H9 (cell line): Measurements from ENCODE around the gene PLEKHG7. TPM values are rescaled to one million over a fixed set of nuclear protein-coding genes. Genes with fewer than 3 reads are reported as not detected.

Experiments
- DNase-seq: peaks from one replicate; pipeline ENCODE4 v3.0.0-alpha.2; 2017
- H2AFZ ChIP-seq: one replicate; pipeline ENCODE4 v1.6.1; 2013; ENCODE audit warnings: mild to moderate bottlenecking, low read length, control low read depth, moderate library complexity
- H2AK5ac ChIP-seq: 2 replicates; pipeline ENCODE4 v1.6.1; 2013; ENCODE audit warnings: low read length, control low read depth, mixed read lengths; ENCODE audit not compliant: insufficient read length
- H2BK120ac ChIP-seq: one replicate; pipeline ENCODE4 v1.6.1; 2013; ENCODE audit warnings: low read depth, mild to moderate bottlenecking, low read length, control low read depth, inconsistent platforms; ENCODE audit not compliant: poor library complexity, severe bottlenecking
- H2BK12ac ChIP-seq: 2 replicates; pipeline ENCODE4 v1.6.1; 2013; ENCODE audit warnings: low read length, control low read depth, mixed read lengths, low read depth; ENCODE audit not compliant: insufficient read length
- H2BK15ac ChIP-seq: 2 replicates; pipeline ENCODE4 v1.6.1; 2013; ENCODE audit warnings: low read depth, low read length, control low read depth
- H2BK20ac ChIP-seq: one replicate; pipeline ENCODE4 v1.6.1; 2013; ENCODE audit warnings: low read depth, mild to moderate bottlenecking, low read length, control low read depth, inconsistent platforms; ENCODE audit not compliant: poor library complexity, severe bottlenecking
- H2BK5ac ChIP-seq: 2 replicates; pipeline ENCODE4 v1.6.1; 2013; ENCODE audit warnings: low read length, control low read depth, mixed read lengths; ENCODE audit not compliant: insufficient read length
- H3K14ac ChIP-seq: 2 replicates; pipeline ENCODE4 v1.6.1; 2013; ENCODE audit warnings: low read length, control low read depth; ENCODE audit not compliant: insufficient read depth
- H3K18ac ChIP-seq: 2 replicates; pipeline ENCODE4 v1.6.1; 2013; ENCODE audit warnings: low read depth, mild to moderate bottlenecking, mixed read lengths, low read length, control low read depth; ENCODE audit not compliant: insufficient read length
- H3K23ac ChIP-seq: 2 replicates; pipeline ENCODE4 v1.6.1; 2013; ENCODE audit warnings: low read length, control low read depth, mixed read lengths, low read depth; ENCODE audit not compliant: insufficient read length
- H3K23me2 ChIP-seq: 2 replicates; pipeline ENCODE4 v1.6.1; 2013; ENCODE audit warnings: low read depth, mild to moderate bottlenecking, mixed read lengths, low read length, control low read depth; ENCODE audit not compliant: insufficient read length, poor library complexity, severe bottlenecking
- H3K27ac ChIP-seq: 2 replicates; pipeline ENCODE4 v1.5.1; 2013; ENCODE audit warnings: low read length, control low read depth, mixed read lengths, low read depth; ENCODE audit not compliant: insufficient read length
- H3K27me3 ChIP-seq: 2 replicates; pipeline ENCODE4 v1.6.1; 2013; ENCODE audit warnings: low read length, control low read depth, inconsistent platforms; ENCODE audit not compliant: insufficient read depth
- H3K4ac ChIP-seq: 2 replicates; pipeline ENCODE4 v1.6.1; 2013; ENCODE audit warnings: low read depth, mild to moderate bottlenecking, control low read depth, inconsistent platforms, low read length, moderate library complexity
- H3K4me1 ChIP-seq: 2 replicates; pipeline ENCODE4 v1.6.1; 2013; ENCODE audit warnings: low read length, control low read depth, inconsistent platforms; ENCODE audit not compliant: insufficient read depth
- H3K4me2 ChIP-seq: 2 replicates; pipeline ENCODE4 v1.6.1; 2013; ENCODE audit warnings: low read length, control low read depth, mixed read lengths; ENCODE audit not compliant: insufficient read length, insufficient read depth
- H3K56ac ChIP-seq: 2 replicates; pipeline ENCODE4 v1.6.1; 2013; ENCODE audit warnings: low read depth, mild to moderate bottlenecking, mixed read lengths, low read length, control low read depth; ENCODE audit not compliant: insufficient read length
- H3K79me1 ChIP-seq: 2 replicates; pipeline ENCODE4 v1.6.1; 2013; ENCODE audit warnings: low read depth, mild to moderate bottlenecking, moderate library complexity, low read length, control low read depth, inconsistent platforms; ENCODE audit not compliant: insufficient read depth, poor library complexity, severe bottlenecking
- H3K79me2 ChIP-seq: 2 replicates; pipeline ENCODE4 v1.6.1; 2013; ENCODE audit warnings: low read length, control low read depth, inconsistent platforms; ENCODE audit not compliant: insufficient read depth
- H3K9ac ChIP-seq: 2 replicates; pipeline ENCODE4 v1.6.1; 2013; ENCODE audit warnings: low read length, control low read depth, mixed read lengths; ENCODE audit not compliant: insufficient read length; ENCODE audit errors: extremely low read depth
- H3K9me3 ChIP-seq: one replicate; pipeline ENCODE4 v1.6.1; 2013; ENCODE audit warnings: low read depth, low read length, inconsistent platforms; ENCODE audit not compliant: control insufficient read depth
- H3T11ph ChIP-seq: one replicate; pipeline ENCODE4 v1.6.1; 2013; ENCODE audit warnings: mild to moderate bottlenecking, low read length, control low read depth, inconsistent platforms
- H4K20me1 ChIP-seq: one replicate; pipeline ENCODE4 v1.6.1; 2013; ENCODE audit not compliant: control insufficient read depth, insufficient read length, insufficient read depth
- H4K5ac ChIP-seq: 2 replicates; pipeline ENCODE4 v1.6.1; 2013; ENCODE audit warnings: low read depth, mild to moderate bottlenecking, mixed read lengths, low read length, control low read depth; ENCODE audit not compliant: insufficient read length
- H4K8ac ChIP-seq: replicated peaks from 2 replicates; pipeline ENCODE4 v1.6.1; 2013; ENCODE audit warnings: low read length, control low read depth, mixed read lengths, low read depth; ENCODE audit not compliant: insufficient read length
- H4K91ac ChIP-seq: 2 replicates; pipeline ENCODE4 v1.6.1; 2013; ENCODE audit warnings: low read depth, mild to moderate bottlenecking, moderate library complexity, mixed read lengths, low read length, control low read depth; ENCODE audit not compliant: insufficient read length
- H3K27ac Mint-ChIP-seq, 3 experiments: 2 replicates in 2 of 3; 3 replicates in 1 of 3; pipeline ENCODE4 v1.8.0; 2020 to 2021; ENCODE audit warnings: mixed read lengths in 3 of 3, mild to moderate bottlenecking in 1 of 3, moderate library complexity in 1 of 3
- H3K27me3 Mint-ChIP-seq: 2 replicates; pipeline ENCODE4 v1.8.0; 2021; ENCODE audit warnings: low read depth, mild to moderate bottlenecking, moderate library complexity, mixed read lengths
- H3K36me3 Mint-ChIP-seq, 3 experiments: 2 replicates in 2 of 3; 3 replicates in 1 of 3; pipeline ENCODE4 v1.8.0; 2020 to 2021; ENCODE audit warnings: low read depth in 3 of 3, mixed read lengths in 3 of 3; ENCODE audit not compliant: insufficient read depth in 1 of 3
- H3K4me1 Mint-ChIP-seq, 2 experiments: 2 replicates each; pipeline ENCODE4 v1.8.0; 2020; ENCODE audit warnings: mixed read lengths in 2 of 2
- H3K4me3 Mint-ChIP-seq, 2 experiments: 2 replicates in 1 of 2; 3 replicates in 1 of 2; pipeline ENCODE4 v1.8.0; 2020 to 2021; ENCODE audit warnings: mild to moderate bottlenecking in 2 of 2, mixed read lengths in 2 of 2, moderate library complexity in 1 of 2
- H3K9me3 Mint-ChIP-seq, 2 experiments: 2 replicates in 1 of 2; 3 replicates in 1 of 2; pipeline ENCODE4 v1.8.0; 2020; ENCODE audit warnings: mild to moderate bottlenecking in 2 of 2, mixed read lengths in 2 of 2, moderate library complexity in 1 of 2
- WGBS: extraction: QIAGEN DNeasy Blood & Tissue Kit; methylation state at CpG from one replicate; pipeline ENCODE4 v1.1.7; 2013; ENCODE audit warnings: missing lambda C conversion rate, low lambda C conversion rate, mixed read lengths; ENCODE audit not compliant: insufficient read length; ENCODE audit errors: extremely low coverage; 5-methylcytosine and 5-hydroxymethylcytosine counted together
- total RNA-seq: library from RNA; stranded (reverse); gene quantifications from 2 replicates; pipeline ENCODE4 v1.2.1, GENCODE V29; 2021
- TF ChIP-seq, protein P1 (sequence below): fragments of 200-600 bp; sonication (generic); conservative IDR thresholded peaks from 3 replicates; pipeline ENCODE4 v1.8.0; 2021; ENCODE audit warnings: antibody characterized with exemption, mild to moderate bottlenecking

Gene PLEKHG7
- total RNA-seq, 1 experiment from 2014 or later = not detected

DNA sequence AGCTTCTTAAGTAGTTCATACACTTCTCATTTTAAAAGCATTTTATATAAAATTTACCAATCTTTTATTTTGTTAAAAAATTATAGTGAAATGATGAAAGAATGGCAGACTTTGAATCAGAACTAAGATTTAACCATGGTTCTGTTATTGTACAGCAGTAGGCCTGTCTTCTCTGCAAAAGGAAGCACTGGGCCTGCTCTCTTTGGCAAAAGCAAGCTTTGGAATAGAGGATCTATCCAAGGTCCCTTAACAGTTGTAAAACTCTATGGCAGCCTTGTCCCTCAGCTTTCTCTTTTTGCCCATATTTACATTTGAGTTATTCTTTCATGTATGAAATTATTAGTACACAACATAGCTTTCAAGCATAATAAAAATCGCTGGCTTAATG, 82.8 kb downstream of the PLEKHG7 start:
- Histone ChIP-seq H2BK20ac (no peak overlapping the region), H3K23ac (no peak overlapping the region), H2BK12ac (no peak overlapping the region), H4K5ac (no peak overlapping the region), H4K91ac (no peak overlapping the region), H3K18ac (no peak overlapping the region), H2BK15ac (no peak overlapping the region), H3K4me1 (no peaks in the 10 kb centered on the region), H3K79me1 (no peaks in the 10 kb centered on the region), H2BK120ac (no peak overlapping the region), H2AFZ (no peak overlapping the region), H2BK5ac (no peak overlapping the region), H4K8ac (no peak overlapping the region), H4K20me1 (no peaks in the 10 kb centered on the region), H3T11ph (no peak overlapping the region), H3K9me3 (no peaks in the 10 kb centered on the region), H3K23me2 (no peaks in the 10 kb centered on the region), H3K14ac (no peak overlapping the region), H3K9ac (no peak overlapping the region), H3K79me2 (no peaks in the 10 kb centered on the region), H3K4ac (no peak overlapping the region), H3K27me3 (no peaks in the 10 kb centered on the region), H3K56ac (no peak overlapping the region), H3K4me2 (no peak overlapping the region), H3K27ac (no peak overlapping the region), H2AK5ac (no peak overlapping the region)
- WGBS = no CpG with 5 or more reads among the region's 1 CpG
- Mint-ChIP-seq H3K4me3 (no peak overlapping the region), H3K27ac (no peak overlapping the region), H3K4me1 (peaks cover 3 to 4% of the 10 kb centered on the region in 2 experiments; a peak in 3 of 4 replicates), H3K36me3 (peaks cover 5 to 10% (median 8%) of the 10 kb centered on the region in 3 experiments; a peak in 6 of 7 replicates), H3K27me3 (no peaks in the 10 kb centered on the region), H3K9me3 (peaks cover 0 to 4% of the 10 kb centered on the region in 2 experiments; a peak in 3 of 5 replicates)
- no peak for DNase-seq
- TF ChIP-seq, protein P1, sequence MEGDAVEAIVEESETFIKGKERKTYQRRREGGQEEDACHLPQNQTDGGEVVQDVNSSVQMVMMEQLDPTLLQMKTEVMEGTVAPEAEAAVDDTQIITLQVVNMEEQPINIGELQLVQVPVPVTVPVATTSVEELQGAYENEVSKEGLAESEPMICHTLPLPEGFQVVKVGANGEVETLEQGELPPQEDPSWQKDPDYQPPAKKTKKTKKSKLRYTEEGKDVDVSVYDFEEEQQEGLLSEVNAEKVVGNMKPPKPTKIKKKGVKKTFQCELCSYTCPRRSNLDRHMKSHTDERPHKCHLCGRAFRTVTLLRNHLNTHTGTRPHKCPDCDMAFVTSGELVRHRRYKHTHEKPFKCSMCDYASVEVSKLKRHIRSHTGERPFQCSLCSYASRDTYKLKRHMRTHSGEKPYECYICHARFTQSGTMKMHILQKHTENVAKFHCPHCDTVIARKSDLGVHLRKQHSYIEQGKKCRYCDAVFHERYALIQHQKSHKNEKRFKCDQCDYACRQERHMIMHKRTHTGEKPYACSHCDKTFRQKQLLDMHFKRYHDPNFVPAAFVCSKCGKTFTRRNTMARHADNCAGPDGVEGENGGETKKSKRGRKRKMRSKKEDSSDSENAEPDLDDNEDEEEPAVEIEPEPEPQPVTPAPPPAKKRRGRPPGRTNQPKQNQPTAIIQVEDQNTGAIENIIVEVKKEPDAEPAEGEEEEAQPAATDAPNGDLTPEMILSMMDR = no peak
